NCI-H345 (cell line): ENCODE measurements around the gene KNTC1.
"Not testable (repeated sequence)": the region's sequence is repeated elsewhere in the genome, so short reads cannot be mapped to it uniquely, and the experiment has no call there.

ENCODE experiments used
- DNase-seq: peaks from one replicate; lab custom pipeline; 2025; lab: John Stamatoyannopoulos, UW

The KNTC1 gene

GRCh38 chr12:122558745-122559641 is 31.9 kb downstream of the KNTC1 start:
- DNase-seq = no peak

DNA sequence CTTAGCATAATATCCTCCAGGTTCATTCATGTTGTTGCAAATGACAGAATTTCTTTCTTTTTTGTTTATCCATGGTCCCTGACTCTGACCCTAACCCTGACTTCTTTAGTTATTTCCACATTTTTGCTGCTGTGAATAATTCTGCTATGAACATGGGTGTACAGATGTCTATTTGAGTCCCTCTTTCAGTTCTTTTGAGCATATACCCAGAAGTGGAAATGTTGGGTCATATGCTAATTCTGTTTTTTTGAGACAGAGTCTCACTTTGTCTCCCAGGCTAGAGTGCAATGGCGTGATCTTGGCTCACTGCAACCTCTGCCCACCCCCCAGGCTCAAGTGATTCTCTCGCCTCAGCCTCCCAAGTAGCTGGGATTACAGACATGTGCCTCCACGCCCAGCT is 33.1 kb downstream of the KNTC1 start:
- no peak for DNase-seq

DNA sequence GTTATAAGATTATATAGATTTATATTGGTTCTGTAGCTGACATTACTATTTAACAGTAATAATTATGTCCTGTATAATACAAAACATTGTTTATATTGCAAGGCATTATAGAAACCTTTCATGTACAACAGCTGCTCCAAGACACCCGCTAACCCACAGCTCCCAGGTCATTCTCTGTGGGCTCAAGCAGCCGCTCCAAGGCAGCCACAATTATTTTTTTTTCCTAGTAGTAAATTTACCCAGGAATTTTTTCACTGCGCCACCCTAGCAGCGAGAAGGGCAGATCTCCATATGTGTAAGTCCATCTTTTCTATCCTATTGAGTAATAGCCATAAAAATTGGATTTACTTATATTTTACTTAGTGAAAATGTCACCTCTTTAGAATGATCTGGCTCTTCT is 36.3 kb downstream of the KNTC1 start:
- DNase-seq = no peak

GRCh38 chr12:122566816-122567215 is 39.8 kb downstream of the KNTC1 start:
- not testable (repeated sequence) for DNase-seq

GRCh38 chr12:122569288-122569687 is 42.2 kb downstream of the KNTC1 start:
- no peak for DNase-seq

DNA sequence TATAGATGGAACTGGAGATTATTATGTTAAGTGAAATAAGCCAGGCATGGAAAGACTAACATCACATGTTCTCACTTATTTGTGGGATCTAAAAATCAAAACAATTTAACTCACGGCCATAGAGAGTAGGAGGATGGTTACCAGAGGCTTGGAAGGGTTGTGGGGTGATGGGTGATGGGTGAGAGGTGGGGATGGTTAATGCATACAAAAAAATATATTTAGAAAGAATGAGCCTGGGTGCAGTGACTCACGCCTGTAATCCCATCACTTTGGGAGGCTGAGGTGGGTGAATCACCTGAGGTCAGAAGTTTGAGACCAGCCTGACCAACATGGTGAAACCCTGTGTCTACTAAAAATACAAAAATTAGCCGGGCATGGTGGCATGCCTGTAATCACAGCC is 43.0 kb downstream of the KNTC1 start:
- not testable (repeated sequence) for DNase-seq

DNA sequence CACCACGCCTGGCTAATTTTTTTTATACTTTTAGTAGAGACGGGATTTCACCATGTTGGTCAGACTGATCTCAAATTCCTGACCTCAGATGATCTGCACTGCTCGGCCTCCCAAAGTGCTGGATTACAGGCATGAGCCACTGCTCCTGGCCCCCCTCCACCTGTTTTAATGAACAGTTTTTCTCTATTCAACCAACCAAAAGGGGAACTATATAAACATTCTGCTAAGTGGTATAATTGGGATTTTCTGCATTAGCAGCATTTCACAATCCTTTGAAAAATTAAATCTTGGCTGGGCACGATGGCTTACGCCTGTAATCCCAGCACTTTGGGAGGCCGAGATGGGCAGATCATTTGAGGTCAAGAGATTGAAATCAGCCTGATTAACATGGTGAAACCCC is 44.8 kb downstream of the KNTC1 start:
- DNase-seq = no peak

DNA sequence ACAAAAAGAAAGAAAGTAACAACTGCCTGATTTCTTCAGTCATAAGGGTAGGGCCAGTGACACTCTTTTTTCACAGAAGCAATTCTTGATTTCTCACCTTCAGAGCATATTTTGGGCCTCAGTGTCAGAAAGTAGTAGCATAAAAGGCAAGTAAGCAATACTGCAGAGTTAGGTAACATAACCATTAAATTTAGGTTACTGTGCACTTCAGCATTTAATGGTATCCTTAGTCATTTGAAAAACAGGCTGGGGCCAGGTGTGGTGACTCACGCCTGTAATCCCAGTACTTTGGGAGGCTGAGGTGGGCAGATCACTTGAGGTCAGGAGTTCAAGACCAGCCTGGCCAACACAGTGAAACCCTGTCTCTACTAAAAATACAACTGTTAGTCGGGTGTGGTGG is 56.2 kb downstream of the KNTC1 start:
- not testable (repeated sequence) for DNase-seq

DNA sequence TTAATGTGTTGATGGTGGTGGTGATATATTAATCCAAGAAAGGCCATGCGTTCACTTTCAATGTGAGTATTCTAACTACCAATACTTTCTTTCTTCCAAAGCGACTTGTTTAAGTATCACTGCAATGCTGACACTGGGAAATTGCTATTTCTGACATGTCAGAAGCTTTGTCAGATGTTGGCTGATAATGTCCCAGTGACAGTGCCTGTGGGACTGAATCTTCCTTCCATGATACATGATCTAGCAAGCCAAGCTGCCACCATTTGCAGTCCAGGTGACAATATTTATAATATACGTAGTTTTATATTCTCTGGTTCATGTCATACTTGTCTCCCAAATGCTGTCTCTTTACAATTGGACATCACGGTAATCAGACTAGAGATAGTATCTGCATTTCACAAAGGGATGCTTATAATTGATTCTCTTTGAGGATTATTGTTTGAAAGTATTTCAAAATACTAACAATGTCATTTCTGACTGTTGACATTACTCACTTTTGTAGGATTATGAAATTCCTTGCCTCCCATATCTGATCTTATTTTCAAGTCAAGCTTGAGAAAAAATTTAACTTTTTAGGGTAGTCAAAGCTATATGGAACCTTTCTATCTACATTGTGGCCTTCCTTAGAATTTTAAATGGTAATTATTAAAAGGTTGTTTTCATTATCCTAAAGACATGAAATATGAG is 57.3 kb downstream of the KNTC1 start:
- DNase-seq = no peak

DNA sequence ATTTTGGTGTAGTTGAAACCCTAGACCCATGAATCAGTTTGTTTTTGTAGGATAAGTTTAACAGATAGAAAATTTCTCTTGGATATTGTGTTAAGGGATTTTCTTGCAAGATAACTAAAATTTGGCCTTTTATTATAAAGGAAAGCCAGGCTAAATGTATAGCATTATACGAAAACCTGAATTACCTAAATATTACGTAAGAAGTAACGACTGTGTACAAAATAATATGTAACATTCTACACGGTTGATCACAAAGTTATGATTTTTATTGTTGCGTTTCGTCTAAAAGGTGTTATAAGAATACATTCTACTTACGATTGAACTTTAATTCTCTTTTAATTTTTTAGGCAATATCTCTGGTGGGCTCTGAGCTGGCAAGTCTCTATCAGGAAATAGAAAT is 63.9 kb downstream of the KNTC1 start:
- no peak for DNase-seq

GRCh38 chr12:122591966-122592365 is 64.9 kb downstream of the KNTC1 start:
- DNase-seq = not testable (repeated sequence)

DNA sequence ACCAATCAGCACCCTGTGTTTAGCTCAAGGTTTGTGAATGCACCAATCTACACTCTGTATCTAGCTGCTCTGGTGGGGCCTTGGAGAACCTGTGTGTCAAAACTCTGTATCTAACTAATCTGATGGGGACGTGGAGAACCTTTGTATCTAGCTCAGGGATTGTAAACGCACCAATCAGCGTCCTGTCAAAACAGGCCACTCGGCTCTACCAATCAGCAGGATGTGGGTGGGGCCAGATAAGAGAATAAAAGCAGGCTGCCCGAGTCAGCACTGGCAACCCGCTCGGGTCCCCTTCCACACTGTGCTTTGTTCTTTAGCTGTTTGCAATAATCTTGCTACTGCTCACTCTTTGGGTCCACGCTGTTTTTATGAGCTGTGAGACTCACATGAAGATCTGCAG is 65.5 kb downstream of the KNTC1 start:
- not testable (repeated sequence) for DNase-seq

DNA sequence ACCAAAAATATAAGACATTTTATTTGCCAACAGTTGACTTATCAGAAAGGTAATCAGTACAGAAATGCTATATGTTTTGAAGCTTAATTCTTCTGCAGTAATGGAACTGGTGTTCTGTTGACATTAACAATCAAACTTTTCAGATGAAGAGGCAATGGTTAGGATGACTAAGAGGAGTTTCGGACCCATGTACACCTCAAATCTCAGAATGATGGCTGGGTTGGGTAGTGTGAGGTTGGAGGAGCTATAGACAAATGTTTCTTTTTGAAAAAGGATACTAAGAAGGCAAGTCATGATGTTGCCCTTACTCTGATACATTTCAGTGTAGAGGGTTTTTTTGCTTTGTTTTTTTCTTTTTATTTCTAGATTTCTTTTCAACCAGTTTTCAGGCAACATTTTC is 66.9 kb downstream of the KNTC1 start:
- DNase-seq = no peak

DNA sequence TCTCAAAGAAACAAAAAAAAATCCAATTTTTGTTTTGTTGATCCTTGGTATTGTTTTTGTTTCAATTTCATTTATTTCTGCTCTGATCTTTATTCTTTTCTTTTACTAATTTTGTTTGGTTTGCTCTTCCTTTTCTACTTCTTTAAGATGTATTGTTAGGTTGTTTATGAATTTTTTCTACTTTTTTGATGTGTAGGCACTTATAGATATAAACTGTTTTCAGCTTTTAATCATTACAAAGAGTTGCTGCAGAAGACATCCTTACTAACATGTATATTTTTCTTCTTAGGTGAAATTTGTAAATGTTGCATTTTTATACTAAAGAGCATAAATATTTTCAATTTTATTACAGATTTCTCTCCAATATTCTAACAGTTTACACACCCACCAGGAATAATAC is 69.8 kb downstream of the KNTC1 start:
- DNase-seq = no peak

- DNase-seq = no peak
Observed at GRCh38 chr12:122602456-122602855, 75.4 kb downstream of the KNTC1 start.

DNA sequence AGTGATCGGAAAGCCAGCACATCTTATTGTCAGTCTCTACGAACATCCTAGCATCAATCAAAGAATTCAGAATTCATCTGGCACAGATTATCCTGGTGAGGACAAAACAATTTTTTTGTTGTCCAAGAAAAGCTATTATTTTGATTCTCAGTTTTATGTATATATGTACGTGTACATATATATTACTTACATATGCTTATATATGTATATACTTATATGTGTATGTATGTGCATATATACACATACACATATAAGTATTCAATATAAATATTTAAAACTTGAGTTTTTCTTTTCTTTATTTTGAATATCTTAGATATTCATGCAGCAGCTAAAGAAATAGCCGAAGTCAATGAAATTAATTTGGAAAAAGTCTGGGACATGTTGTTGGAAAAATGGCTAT is 77.9 kb downstream of the KNTC1 start:
- no peak for DNase-seq

- no peak for DNase-seq
Observed at GRCh38 chr12:122609732-122610131, 82.7 kb downstream of the KNTC1 start.

GRCh38 chr12:122610207-122610606 is 83.2 kb downstream of the KNTC1 start:
- no peak for DNase-seq

DNA sequence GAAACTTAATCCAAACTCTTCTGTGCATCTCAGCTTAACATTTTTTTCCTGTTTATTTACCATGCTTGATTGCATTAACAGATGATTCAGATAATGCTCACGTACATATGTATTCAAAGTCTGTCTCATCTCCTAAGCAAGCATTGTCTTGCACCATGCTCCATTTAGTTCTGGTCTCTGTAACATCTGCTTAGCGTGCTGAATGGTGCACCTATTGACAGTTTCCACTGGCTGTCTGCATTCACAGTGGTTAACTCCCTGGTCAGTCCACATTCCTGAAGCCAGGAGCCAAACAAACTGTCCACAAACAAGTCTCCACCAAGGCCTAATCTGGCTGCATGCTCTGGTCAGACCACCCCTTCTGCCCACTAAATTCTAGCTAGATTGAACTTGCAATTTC is 83.9 kb downstream of the KNTC1 start:
- no peak for DNase-seq

- no peak for DNase-seq
Observed at GRCh38 chr12:122614839-122615238, 87.8 kb downstream of the KNTC1 start.

- no peak for DNase-seq
Observed at GRCh38 chr12:122615780-122616179, 88.7 kb downstream of the KNTC1 start.

GRCh38 chr12:122635471-122635870 is 108.4 kb downstream of the KNTC1 start:
- no peak for DNase-seq

DNA sequence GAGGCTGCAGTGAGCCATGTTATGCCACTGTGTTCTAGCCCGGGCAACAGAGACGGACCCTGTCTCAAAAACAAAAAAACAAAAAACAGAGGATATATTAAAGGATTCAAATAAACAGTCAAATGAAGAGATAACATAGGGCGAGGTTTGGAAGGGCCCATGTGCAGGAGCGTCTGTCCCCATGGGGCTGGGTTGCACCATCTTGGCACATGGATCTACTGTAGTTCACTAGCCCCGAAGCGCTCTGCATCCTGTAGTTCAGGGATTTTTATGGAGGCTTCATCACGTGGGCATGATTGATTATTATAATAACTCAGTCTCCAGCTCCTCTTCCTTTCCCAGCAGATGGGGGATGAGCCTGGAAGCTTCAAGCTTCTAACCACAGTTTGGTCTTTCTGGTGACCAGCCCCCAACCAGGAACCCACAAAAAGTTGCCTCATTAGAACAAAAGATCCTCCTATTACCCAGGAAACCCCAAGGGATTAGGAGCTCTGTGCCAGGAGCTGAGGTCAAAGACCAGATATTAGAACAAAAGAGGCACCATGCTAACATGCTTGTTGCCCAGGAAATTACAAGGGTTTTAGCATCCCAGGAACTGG is 116.3 kb downstream of the KNTC1 start:
- DNase-seq = no peak
